HG03095 (cell line): Measurements from ENCODE around the gene CPEB1.
"Not testable (repeated sequence)": the region's sequence is repeated elsewhere in the genome, so short reads cannot be mapped to it uniquely, and the experiment has no call there.

Experiments
- ATAC-seq: cut with Tn5 transposase; IDR thresholded peaks from one replicate; pipeline ENCODE4 v1.9.1; 2021; ENCODE audit warnings: moderate library complexity; ENCODE audit not compliant: unreplicated experiment

Gene CPEB1

GRCh38 chr15:82530606-82531379 is 116.4 kb downstream of the CPEB1 start:
- ATAC-seq: peak; percentile 90

- no peak for ATAC-seq
Measured at GRCh38 chr15:82530006-82530405, 117.2 kb downstream of the CPEB1 start.

GRCh38 chr15:82513587-82513986 is 133.6 kb downstream of the CPEB1 start:
- not testable (repeated sequence) for ATAC-seq

- ATAC-seq: not testable (repeated sequence)
Measured at GRCh38 chr15:82507693-82508092, 139.5 kb downstream of the CPEB1 start.

- not testable (repeated sequence) for ATAC-seq
Measured at GRCh38 chr15:82507087-82507486, 140.1 kb downstream of the CPEB1 start.

- not testable (repeated sequence) for ATAC-seq
Measured at GRCh38 chr15:82505842-82506241, 141.3 kb downstream of the CPEB1 start.

GRCh38 chr15:82504074-82504473 is 143.1 kb downstream of the CPEB1 start:
- ATAC-seq: not testable (repeated sequence)

- not testable (repeated sequence) for ATAC-seq
Measured at GRCh38 chr15:82502700-82503339, 144.3 kb downstream of the CPEB1 start.

- ATAC-seq: not testable (repeated sequence)
Measured at GRCh38 chr15:82500772-82501171, 146.4 kb downstream of the CPEB1 start.

- not testable (repeated sequence) for ATAC-seq
Measured at GRCh38 chr15:82497978-82498377, 149.2 kb downstream of the CPEB1 start.
